GM12878 (cell line): ENCODE data around the gene WDFY4.

Experiments
- CTCF ChIP-seq, 3 experiments: IDR thresholded peaks in 2 of 3; conservative IDR thresholded peaks in 1 of 3; 2 replicates each; pipeline ENCODE4 v1.5.1; 2011; ENCODE audit warnings: low read depth in 3 of 3, low read length in 3 of 3, mild to moderate bottlenecking in 3 of 3, control low read depth in 2 of 3, moderate library complexity in 2 of 3, inconsistent platforms in 1 of 3, mixed read lengths in 1 of 3; ENCODE audit not compliant: control insufficient read depth in 2 of 3, insufficient read depth in 1 of 3; ENCODE audit errors: extremely low read depth in 1 of 3
- FOXM1 ChIP-seq: IDR thresholded peaks from 2 replicates; pipeline ENCODE4 v1.6.1; 2012; ENCODE audit warnings: low read depth, mild to moderate bottlenecking, inconsistent platforms, low read length, moderate library complexity
- NFYB ChIP-seq: IDR thresholded peaks from 2 replicates; pipeline ENCODE4 v1.6.1; 2011; ENCODE audit warnings: low read depth, mild to moderate bottlenecking, low read length, improper control_type of control experiment, moderate library complexity; ENCODE audit not compliant: insufficient read depth
- NRF1 ChIP-seq: conservative IDR thresholded peaks from 2 replicates; pipeline ENCODE4 v1.6.1; 2011; ENCODE audit warnings: mild to moderate bottlenecking, low read depth, low read length, improper control_type of control experiment
- POLR2A ChIP-seq: IDR thresholded peaks from 2 replicates; pipeline ENCODE4 v1.6.1; 2011; ENCODE audit warnings: low read depth, mild to moderate bottlenecking, low read length
- POLR2AphosphoS5 ChIP-seq: IDR thresholded peaks from 2 replicates; pipeline ENCODE4 v1.6.1; 2011; ENCODE audit warnings: mild to moderate bottlenecking, low read length, inconsistent platforms
- SMARCA5 ChIP-seq: fragments of 450-650 bp; IDR thresholded peaks from 2 replicates; pipeline ENCODE4 v1.6.1; 2017; ENCODE audit warnings: mild to moderate bottlenecking
- TARDBP ChIP-seq: IDR thresholded peaks from 2 replicates; pipeline ENCODE4 v1.6.1; 2016; ENCODE audit warnings: borderline replicate concordance

- TF ChIP-seq POLR2A, result no peak
- TF ChIP-seq TARDBP, result no peak
- no peak for TF ChIP-seq FOXM1
- TF ChIP-seq CTCF (IDR thresholded peaks at IDR 0.05 in 2 of 3, conservative IDR thresholded peaks at IDR 0.05 in 1 of 3; ENCODE audit: control insufficient read depth in 2 of 3, extremely low read depth in 1 of 3, insufficient read depth in 1 of 3, low read depth in 3 of 3, low read length in 3 of 3), result no peak
- no peak for TF ChIP-seq SMARCA5
- no peak for TF ChIP-seq POLR2AphosphoS5
- no peak for TF ChIP-seq NFYB
- no peak for TF ChIP-seq NRF1
These were observed 155.4 kb downstream of the WDFY4 start for GRCh38 chr10:48839809-48840679.
